Uterus (tissue), 2 donors: Measurements from ENCODE around the gene CCDC85B.

Experiments
- CTCF ChIP-seq, 4 experiments: fragments of 200-600 bp in 2 of 4; fragments of 450-650 bp in 2 of 4; sonication (generic) in 2 of 4; IDR thresholded peaks; one replicate each; pipeline ENCODE4 v1.5.1; 2016 to 2019; ENCODE audit warnings: antibody characterized with exemption in 4 of 4, mild to moderate bottlenecking in 2 of 4, moderate library complexity in 1 of 4
- POLR2A ChIP-seq, 2 donors: fragments of 450-650 bp; IDR thresholded peaks; one replicate each; pipeline ENCODE4 v1.6.1; 2016; ENCODE audit warnings: antibody characterized with exemption in 2 of 2, mild to moderate bottlenecking in 1 of 2, moderate library complexity in 1 of 2

GRCh38 chr11:65853246-65853979, 37.1 kb upstream of the CCDC85B start:
- TF ChIP-seq CTCF (IDR thresholded peaks at IDR 0.05) (no peak), POLR2A (IDR thresholded peaks at IDR 0.05) (no peak)
